Lung microvascular endothelial cell (primary cell): ENCODE data around the gene ODAD2. TPM values are rescaled to one million over a fixed set of nuclear protein-coding genes. Genes with fewer than 3 reads are reported as not detected.
"Not testable (repeated sequence)": the region's sequence is repeated elsewhere in the genome, so short reads cannot be mapped to it uniquely, and the experiment has no call there.

Source experiments
- DNase-seq, 2 donors: peaks; one replicate each; pipeline versions ENCODE4 v3.0.0 to v3.0.0-alpha.2; 2010; ENCODE audit warnings: low read depth in 2 of 2
- total RNA-seq: library from RNA; depleted of rRNA; stranded (reverse); fragments of >200 nt; gene quantifications from 2 replicates; pipeline ENCODE4 v1.2.1, GENCODE V29; 2014

The ODAD2 gene
- 0.44 and 0.60 TPM in 2 replicates for total RNA-seq

- no peak for DNase-seq
Observed at GRCh38 chr10:27998954-27999275, at the start of gene ODAD2. TSS of gene ODAD2 (minus strand) at chr10:27999079. CDS start at chr10:27995142, 3,937 bp downstream.

- DNase-seq: no peak
Observed at GRCh38 chr10:28047061-28047460, 48.2 kb upstream of the ODAD2 start.

- DNase-seq: no peak
Observed at GRCh38 chr10:28046579-28046978, 47.7 kb upstream of the ODAD2 start.

DNA sequence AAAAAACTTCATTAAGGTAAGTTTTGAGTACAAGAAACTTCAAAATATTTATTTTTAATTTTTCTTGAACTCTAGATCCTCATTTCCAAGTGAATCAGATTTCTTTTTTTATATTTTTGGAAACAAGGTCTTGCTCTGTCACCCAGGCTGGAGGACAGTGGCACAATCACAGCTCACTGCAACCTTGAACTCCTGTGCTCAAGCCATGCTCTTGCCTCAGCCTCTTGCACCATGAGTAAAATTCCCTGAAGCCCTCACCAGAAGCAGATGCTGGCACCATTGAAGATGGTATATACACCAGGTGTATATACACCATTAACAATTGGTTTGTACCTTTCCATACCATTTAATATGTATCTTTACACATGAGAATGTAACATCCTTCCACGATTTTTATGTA, 45.1 kb upstream of the ODAD2 start:
- DNase-seq: no peak

DNA sequence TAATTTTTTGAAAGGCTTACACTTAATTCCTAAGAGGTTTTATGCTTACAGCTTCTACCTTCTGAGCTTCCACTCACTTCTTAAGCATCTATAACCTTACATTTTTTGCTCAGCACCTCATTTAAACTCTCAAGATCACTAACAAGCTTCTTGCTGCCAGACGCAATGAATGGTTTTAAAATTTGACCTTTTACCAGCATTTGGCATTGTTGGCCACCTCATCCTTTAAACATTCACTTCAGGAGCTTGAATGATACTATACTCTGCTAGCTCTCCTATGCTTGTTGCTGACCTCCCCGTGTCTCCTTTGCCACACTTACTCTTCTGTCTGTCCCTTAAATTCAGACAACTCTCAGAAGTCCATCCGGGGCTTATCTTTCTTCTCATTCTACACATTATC, 37.7 kb upstream of the ODAD2 start:
- DNase-seq: no peak

DNA sequence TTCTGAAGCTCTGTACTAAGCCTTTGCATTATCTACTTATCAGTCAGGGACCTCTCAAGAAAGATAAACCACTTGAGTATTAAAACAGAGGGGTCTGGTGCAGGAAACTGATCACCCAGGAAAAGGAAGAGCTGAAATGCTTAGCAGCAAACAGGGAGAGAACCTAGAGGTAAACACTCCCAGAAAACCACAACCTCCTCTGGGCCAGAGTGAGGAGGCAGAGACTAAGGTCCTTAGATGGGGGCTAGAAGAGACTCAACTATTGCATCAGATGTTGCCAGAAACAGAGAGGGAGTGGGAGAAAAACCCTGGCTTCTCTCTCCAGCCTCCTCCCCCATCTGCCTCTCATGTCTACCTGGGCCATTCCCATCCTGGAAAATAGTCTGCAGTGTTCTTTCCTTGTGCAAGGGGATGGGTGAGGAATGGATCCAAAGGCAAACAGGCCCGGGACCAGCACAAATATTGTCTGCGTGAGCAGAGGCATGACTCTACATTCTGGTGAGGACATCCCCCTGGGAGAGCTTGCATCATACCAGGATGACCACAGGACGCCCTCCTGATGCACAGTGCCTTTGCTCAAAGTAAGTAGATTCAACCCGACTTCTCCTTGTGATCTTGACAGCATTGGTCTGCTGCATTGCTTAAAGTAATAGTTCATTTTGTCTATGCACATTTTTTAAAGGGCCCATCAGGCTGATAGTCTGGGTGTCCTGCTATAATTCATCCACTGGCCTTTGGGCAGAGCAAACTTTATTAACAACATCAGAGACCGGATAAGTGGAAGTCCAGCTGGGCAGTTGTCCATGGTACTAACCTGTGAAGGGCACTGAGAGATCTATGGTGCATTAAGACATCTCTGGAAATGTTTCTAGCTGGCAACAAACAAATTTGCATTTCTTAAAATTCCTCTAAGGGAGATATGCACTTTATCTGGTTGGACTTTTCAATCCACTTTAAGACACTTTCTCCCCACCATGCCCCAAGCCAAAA, 22.4 kb upstream of the ODAD2 start:
- no peak for DNase-seq

GRCh38 chr10:28020080-28020860, 21.4 kb upstream of the ODAD2 start:
- no peak for DNase-seq

DNA sequence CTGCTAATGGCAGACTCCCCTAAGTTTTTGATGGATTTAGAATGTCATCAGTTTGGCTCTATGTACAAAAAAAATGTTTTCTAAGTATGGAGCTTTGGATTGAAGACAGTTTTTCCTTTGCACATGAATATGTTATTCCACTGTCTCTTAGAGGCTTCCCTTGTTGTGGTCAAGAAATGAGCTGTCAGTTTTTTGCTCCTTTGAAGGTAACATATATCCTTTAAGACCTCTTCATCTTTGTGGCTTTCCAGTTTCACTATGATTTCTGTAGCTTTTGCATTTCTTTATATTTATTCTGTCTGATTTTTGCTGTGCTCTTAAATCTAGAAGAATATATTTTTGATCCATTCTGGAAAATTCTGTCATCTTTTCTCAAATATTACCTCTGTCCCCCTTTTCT, 15.8 kb upstream of the ODAD2 start:
- DNase-seq: no peak

GRCh38 chr10:28012990-28013515, 14.2 kb upstream of the ODAD2 start:
- no peak for DNase-seq

DNA sequence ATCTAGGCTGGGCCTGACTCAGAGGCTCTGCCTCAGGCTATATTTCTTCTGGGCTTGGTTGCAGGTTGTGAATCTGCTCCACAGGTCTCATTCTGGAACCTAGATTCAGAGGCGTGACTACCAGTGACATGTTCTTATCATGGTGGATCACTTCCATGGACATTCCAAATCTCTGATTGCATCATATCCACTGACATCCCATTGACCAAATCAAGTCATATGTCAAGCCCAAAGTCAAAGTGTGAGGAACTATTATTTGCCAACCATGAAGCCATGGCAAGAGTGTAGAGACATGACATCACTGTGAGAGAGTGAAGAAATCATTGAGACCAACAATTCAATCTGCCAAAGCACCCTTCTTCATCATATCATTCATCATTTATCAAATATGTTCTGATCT, 11.9 kb upstream of the ODAD2 start:
- DNase-seq: no peak

DNA sequence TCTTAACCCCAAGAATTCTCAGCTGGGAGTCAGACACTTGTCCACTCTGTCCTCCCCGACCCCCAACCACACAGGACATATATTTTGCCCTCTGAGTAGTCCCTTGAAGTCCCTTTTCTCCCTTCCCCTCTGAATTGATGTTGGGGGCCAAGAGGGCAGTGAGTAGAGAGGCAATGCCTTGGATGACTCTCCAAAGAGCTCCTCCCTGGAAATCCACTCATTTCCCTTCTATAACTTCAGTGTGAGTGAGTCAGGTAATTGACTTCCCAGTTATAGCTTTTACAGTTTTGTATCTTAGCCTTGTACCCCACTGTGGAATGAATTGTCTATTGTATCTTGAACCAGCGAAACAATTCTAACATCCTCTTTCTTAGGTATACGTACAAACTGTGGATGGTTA, 9.2 kb upstream of the ODAD2 start:
- peak in 1 of 2 donors; percentile 51 for DNase-seq

DNA sequence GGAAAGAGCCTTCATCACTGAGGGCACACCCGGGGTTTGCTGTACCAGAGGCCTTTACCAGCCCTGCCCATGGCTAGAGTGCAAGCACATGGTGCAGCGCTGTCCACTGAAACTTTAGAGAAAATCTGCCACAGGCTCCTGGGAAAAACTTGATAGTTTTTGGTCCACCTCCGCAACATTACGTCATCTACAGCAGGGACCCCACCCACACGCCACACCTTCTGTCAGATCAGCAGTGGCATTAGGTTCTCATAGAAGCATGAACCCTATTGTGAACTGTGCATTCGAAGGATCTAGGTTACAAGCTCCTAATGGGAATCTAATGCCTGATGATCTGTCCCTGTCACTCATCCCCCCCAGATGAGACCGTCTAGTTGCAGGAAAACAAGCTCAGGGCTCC, 2.5 kb upstream of the ODAD2 start:
- no peak for DNase-seq

DNA sequence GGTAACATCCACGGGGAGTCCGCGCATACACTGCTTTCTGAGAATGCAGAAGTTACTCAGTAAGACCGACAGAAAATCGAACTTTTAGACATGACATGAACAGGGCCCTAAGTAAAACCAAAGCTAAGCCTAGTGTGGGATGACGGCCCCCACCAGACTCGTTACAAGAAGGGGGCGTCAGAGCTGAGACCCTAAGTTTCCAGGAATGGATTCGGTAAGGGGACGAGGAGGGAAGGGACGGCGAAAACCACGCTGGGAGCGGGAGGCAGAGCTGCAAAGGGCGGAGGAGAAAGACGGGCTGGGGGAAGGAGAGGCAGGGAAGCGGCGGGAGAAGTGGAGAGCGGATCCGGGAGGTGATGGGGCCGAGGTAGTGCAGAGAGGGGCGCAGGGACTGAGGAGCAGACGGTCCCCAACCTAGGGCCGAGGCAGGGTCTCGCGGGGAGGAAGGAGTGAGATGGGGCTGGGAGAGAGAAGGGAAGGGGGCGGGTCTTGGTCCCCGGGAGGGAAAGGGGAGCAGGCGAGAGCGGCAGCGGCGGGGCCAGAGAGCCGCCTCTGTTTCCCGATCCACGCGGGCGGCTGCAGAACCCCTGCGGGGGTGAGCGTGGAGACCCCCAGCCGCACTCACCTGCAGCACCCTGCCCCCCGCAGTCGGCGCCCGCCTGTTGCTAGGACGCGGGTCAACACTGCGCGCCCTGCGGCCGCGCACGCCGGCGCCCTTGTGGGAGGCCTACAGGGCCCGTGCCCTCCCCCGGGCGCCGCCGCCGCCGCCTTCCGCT, 513 bp downstream of the ODAD2 start:
- DNase-seq: peak in 1 of 2 donors; percentile 35

DNA sequence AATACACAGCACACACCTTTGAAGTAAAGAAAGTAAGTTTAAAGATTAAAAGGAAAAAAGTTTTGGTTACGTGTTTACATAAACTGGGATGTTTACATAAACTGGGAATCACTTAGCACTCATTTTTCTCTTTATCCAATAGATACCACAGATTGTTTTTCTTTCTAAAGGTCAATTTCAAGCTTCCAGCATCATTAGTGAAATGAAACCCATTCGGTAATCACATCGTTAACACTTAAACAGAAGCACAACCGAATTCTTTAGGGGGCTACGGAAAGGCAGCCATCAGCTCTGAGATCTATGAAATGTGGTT, 1.1 kb downstream of the ODAD2 start:
- DNase-seq: peak in 1 of 2 donors; percentile 15

DNA sequence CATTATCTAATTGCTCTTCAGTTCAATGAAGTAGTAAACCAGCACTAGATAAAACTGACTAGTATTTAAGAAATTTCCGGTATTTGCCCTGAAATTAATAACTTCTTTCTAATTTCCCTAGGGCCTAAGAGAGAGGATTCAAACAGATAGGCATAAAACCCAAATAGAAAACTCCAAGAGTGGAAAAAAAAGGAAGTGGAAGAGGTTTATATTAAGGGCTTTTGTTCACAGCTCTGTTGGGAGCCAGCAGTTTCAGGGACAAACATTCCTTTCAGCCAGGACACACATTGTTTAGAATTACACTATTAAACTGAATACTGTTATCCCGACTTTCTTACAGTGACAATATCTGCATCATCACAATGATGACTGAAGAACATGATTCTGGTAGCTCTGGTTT, 3.6 kb downstream of the ODAD2 start:
- DNase-seq: no peak

DNA sequence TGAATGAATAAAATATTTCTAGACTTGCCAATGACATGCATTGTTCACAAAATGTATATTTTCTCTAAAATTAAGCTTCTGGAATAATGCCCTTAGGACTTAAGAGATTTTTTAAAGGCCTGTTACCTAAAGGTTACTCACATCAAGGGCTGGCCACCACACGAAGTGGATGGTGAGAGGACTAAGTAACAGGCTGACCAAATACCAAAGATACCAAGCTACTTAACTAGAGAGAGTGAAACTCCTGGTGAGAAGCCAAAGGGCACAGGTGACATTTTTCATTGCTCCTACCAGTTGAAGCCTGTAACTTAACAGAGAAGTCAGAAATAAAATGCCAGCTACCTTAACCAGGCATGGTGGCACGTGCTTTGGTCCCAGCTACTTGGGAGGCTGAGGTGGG, 9.5 kb downstream of the ODAD2 start:
- DNase-seq: not testable (repeated sequence)

DNA sequence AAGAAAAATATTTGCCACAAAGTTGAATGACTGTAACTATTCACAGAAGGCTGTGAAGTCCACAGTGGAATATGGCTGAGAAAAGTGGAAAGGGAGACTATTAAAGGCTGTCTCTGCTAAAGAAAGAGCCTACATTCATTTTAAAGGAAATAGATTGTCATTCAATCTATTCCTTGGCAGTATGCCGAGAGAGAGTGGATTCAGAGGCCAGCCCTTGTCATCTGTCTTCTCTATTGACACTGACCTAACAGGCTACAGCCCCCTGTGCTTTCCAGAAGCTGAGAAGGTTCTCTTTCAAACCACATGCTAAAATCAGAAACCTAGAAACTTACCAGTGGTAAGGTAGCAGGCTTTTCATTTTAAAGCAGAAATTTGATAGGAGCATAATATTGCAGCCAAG, 12.1 kb downstream of the ODAD2 start:
- no peak for DNase-seq

DNA sequence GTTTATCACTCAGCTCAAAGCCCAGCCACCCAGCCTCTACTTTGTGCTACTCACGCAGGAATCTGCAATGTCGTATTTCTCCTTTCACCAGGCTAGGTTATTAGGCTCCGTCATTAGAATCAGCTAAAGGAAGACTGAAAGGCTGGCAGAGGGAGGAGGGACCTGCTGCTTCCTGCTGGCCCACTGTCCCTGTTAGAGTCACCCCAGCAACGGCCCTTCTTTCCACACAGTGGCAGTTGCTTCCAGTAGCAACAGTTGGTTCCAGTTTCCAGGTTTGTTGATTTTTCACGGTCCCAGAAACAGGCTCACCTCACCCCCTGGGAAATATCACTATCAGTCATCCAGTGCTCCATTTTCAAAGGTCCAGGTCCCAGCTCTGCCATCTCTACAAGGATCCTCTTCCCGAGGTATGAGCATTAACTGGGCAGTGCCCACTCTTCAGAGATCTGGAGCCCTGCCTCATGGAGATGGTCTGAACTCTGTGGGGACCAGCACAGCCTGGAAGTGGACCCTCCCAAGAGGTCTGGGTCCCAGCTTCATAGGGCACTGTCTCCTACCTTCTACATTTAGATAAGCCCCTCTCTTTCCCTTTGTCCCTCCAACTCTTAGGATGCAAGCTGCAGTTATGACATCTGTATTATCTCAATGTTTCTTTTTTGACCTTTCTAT, 15.9 kb downstream of the ODAD2 start:
- DNase-seq: no peak

DNA sequence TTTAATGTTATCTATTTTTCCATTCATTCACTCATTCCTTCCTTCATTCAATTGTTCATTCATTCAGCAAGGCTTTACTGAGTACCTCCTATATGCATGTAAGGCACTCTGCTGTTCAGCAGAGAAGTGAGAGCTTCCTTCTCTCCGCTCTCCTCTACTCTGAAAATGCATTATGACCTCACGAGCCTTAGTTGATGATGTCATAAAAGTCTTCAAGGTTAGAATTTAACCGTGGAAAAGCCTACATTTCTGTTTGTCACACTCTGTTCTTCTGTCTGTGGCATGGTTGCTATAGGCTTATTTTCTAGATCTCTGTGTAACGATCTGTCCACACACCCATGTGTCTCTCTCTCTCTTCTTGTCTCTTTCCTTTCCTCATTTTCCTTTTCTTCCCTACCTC, 17.1 kb downstream of the ODAD2 start:
- DNase-seq: no peak

- DNase-seq: not testable (repeated sequence)
Observed at GRCh38 chr10:27970795-27971194, 28.1 kb downstream of the ODAD2 start.

- not testable (repeated sequence) for DNase-seq
Observed at GRCh38 chr10:27969931-27970330, 28.9 kb downstream of the ODAD2 start.
